ENCODE measurements around the gene REG4.

REG4 gene

DNA sequence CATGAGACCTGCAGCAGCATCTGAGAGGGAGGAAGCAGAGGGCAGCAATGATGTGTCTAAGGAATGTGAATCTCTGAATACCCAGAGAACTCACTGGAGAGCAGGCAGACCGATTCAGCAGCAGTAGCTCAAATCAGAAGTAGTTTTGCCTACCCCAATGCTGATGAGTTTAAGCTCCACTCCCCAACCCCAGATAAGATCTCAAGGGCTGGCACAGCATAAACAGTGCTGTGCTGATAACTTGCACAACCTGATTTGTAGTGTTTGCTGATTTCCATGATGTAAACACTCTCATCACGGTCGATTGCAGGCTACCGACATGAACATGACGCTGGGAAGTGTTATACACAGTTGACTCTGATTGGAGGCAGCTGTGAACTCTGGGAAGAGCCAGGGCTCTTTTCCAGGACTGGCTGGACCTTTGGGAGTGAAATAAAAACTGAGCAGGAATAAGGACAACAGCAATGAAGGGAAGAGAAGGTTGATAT, 31.3 kb downstream of the REG4 start:
- no peak for DNase-seq (ENCODE audit: low read depth)

DNA sequence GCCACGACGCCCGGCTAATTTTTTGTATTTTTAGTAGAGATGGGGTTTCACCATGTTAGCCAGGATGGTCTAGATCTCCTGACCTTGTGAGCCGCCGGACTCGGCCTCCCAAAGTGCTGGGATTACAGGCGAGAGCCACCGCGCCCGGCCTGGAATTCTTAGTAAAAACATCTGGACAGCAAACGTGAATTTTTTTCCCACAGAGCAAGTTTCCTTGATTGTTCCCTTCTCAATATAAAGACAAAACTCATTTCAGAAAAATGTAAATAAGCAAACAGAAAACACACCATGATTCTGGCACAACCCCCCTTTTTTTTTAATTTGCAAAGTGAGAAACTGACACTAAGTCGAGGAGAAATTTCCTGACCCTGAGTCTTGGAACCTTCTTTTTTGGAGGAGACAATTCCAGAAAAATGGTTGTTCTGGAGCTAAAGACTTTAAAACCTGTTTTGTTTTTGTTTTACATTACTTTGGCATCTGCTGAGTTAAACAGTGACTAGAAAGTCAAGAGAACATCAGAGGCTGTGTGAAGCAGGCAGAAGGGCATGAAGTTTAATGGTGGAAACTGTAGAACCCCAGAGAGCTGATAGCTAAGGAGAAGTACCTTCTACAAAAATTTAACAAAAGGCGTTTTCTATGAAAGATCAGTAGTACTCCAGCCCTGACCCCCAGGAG, 32.2 kb downstream of the REG4 start:
- no peak for DNase-seq (ENCODE audit: low read depth)

DNA sequence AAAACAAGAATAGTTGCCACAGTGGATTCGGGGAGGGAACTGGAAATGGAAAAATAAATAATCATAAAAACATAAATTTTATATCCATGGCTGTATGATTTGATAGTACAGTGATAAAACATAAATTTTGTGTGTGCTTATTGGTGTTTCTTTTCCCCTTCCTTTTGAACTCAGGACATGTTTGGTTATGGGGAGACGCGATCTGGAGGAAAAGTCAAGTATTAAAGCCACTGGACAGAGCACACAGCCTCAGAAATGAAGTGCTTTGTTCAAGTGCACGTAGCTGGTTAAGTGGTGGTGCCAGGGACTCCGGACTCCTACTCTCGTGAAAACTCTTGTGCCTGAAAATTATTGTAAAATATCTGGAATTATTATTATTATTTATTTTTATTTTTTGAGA, 32.9 kb downstream of the REG4 start:
- no peak for DNase-seq (ENCODE audit: low read depth)

DNA sequence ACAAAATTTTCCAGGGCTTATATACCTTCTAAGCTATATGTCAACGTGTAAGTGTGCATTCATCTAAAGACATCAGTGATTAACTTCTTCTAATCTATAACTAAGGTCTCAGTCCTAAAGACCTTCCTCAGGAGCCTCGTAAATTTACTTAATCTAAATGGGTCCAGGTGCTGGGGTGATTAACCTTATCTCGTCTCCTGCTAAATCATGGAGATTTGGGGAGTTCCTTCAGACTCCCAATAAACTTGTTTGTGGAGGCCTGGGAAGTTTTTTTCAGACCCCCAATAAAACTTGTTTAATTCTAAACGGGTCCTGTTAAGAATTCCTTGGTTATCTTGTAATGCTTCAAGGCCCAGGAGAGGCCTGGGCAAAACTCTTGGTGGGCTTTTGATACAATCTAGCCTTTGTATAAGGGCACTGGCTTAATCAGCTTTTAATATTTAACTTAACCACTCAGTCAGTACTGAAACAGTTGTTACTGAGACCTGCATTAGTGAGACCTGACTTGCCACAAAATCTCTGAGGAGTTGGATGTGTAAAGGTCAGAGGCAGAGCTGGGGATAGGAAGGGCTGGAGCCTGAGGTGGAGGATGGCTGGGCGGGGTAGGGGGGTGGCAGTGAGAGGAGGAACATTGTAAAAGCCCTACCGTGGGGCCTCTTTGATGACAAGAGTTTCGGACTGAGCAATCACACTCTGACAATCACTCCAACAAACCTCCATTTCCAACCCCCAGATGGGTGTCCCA, 36.3 kb downstream of the REG4 start:
- DNase-seq (ENCODE audit: low read depth): no peak

DNA sequence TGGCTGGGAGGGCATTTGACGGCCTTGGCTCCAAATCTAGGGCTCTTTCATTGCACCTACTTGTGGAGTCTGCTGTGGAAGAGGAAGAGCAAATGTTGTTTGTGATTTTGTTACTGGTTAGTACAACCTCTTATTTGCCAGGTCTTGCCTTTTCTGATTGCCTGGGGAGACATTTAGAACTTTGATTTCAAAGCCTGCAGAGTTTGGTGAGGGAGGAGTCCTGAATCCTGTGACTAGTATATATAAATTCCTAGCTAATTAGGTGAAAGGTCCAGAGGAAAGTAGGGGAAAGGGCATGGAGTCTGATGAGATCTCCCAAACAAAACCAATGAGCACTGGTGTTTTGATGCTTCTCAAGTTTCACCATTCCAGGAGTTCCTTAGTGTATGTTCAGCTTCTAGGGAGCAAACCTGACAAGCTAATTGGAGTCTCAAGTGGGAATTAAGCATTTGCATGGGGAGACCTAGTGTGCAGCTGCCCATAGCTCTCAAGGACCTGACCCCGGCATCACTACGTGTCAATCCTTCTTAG, 37.5 kb downstream of the REG4 start:
- DNase-seq (ENCODE audit: low read depth): no peak

DNA sequence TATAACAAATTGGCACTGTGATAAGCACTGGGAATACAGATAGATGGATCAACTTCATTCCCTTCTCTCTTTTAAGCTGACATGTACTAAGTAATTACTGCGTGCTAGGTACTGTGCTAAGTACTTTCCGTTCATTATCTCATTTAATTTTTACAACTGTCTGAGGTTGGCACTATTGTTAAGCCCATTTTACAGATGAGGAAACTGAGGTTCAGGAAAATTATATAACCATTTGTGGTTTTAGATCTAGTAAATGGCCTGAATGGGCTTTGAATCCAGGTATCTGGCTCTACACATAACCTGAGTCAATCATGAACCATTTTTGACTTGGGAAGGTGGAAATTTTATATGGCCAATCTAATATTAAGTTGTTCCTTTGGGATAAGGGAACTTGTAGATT, 39.0 kb downstream of the REG4 start:
- DNase-seq (ENCODE audit: low read depth): no peak

DNA sequence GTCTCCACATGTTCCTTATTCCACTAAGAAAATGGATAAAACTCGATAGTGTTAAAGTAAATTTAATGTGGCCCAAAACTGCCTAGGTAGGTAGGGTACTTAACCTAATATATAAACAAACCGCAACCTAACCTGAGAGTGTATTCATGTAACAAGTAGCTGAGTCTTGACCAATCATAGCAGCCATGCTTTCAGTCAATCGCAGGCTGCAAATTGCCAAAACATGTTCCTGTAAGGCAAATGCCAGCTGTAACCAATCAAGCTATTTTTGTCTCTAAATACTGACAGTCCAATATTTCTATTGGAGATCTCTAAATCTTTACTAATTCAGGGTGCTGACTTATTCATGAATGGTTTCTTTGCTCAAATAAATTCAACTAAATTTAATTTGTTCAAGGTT, 39.5 kb downstream of the REG4 start:
- DNase-seq (ENCODE audit: low read depth): no peak

DNA sequence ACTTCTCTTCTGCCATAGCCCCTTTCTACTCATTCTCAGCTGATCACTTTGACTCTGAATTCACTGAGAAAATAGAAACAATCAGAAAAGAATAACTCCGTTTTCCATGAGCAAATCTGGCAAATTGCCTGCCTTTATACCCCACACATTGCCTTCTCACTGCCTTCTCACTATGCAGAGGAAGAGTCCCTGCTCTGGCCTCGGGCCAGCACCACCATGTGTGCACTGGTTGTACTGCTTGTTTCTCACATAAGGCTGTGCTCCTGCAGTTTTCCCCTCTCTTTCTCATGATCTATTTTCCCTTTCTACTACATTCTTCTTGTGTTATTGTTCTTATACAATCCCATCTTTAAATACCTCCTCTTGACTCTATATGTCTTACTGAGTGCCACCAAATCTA, 40.2 kb downstream of the REG4 start:
- no peak for DNase-seq (ENCODE audit: low read depth)

DNA sequence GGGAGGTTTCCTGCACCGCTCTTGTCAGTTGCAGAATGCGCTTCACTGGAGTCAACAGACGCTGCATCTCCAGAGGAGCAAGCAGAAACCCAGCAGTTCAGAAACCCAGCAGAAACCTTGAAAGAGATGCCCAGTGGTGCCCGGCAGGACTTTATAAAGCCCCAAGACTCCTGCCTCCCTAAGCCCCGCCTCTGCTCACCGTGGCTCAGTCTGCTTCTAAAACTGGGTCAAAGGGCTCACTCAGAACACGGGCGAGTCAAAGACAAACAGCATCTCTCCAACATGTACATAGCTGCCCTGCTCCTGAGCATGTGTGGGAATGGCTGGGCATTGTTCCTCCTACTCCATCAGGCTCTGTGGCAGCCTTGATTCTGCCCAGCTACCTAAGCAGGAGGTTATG, 42.5 kb downstream of the REG4 start, which contains the start of gene HMGCS2:
Gene HMGCS2 (minus strand): TSS at position 128 of the 400 bp plus-strand sequence. CDS start 61 bp downstream, at position 67.
- DNase-seq (ENCODE audit: low read depth): no peak

DNA sequence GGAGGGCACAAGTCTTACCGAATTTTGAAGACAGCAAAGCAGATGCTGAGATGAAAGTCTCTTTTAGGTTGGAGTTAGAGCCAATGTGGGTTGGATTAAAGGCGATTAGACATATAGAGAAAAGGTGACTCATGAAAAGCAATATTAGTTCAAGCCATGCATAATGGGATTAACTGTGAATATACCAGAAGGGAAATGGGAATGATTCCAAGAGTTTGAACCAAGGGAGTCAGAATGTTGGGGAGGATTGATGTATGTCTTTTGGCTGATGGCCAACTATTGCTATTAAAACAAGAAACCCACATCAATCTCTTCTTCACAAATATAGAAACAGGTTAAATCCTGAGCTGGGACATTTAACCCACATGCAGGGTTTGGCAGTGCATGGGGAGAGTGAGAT, 43.8 kb downstream of the REG4 start:
- DNase-seq (ENCODE audit: low read depth): no peak

DNA sequence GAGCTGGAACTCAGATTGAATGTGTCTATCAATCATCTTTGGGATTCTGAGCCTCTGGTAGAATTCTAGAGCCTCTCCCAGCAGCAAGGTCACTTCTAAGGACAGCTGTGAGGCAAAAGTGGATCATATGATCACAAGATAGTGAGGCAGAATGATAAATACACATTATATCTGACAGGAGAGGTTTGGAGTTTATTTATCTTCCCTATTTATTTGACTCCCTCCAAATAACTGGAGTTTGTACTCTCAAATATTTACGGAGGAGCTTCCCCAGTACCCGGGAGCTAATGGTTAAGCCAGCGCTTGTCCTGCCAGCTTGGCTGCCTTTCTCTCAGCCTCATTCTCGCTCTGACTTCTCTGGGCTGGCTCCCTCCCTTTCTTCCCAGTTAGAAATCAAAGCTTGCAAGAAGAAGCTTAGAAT, 44.9 kb downstream of the REG4 start:
- no peak for DNase-seq (ENCODE audit: low read depth)

DNA sequence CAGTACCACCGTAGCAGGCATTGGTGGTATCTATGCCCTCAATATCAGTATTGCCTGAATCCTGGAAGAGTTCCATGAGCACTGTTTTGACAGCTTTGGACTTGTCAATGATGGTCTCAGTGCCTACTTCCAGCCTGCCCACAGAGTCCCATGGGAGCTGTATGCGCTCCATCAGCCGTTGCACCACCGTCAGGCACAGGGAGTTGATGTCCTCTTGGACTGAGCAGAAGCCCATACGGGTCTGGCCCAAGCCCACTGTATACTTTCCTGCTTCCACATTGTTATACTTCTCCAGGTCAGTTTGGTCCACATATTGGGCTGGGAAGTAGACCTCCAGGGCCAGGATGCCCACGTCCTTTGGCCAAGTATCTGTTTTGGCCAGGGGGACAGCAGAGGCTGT, 47.0 kb downstream of the REG4 start:
- DNase-seq (ENCODE audit: low read depth): no peak

DNA sequence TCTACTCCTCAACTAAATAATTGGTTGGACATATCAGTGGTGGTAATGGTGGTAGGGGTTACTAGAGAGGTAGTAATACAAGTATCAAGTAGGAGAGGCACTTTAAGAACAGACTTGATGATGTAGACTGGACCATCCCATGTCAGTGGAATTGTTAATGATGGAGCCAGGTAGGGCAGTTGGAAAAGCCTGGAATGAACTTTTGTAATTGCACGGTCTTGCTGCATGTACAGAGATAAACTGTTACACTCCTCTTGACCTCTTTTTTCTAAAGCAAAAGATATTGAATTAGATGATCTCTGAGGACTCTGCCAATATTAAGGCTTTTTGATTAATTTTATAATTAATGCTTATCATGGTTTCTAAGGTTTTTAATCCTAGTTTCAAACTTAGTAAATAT, 48.3 kb downstream of the REG4 start:
- DNase-seq (ENCODE audit: low read depth): no peak

DNA sequence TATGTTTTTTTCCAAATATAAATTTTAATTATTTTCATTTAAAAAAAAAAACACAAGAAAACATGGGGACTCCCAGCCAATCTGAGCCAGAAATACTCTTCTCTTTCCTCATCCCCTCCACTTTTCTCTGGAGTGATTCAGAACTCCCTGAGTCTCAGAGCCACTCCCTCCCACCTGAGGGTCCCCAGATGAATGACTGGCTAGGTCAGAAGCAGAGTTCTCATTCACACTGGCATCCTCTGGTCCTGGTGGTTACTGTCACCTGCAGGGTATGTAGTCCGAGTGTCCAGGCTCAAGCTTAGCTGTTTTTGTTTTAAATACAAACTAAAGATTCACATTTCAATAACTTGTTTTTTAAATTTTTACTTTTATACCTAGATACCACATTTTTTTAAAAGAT, 48.9 kb downstream of the REG4 start:
- no peak for DNase-seq (ENCODE audit: low read depth)

DNA sequence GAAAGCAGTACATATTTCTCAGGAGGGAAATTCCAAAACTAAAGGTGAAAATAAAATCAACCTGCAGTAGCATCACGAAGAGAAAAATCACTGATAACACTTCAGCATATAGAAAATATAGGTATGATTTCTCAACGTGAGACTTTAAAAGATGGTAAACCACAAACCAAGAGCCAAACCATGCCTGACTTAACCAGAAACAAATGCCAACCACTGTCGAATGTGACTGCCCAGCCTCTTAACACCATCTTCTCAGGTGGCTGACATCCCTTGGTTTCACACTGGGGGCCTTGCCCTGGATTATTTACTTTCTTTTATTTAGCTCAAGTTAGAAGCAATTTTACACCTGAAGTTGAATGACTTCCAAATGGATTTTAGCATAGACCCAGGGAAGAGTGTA, 52.7 kb downstream of the REG4 start:
- DNase-seq (ENCODE audit: low read depth): no peak

DNA sequence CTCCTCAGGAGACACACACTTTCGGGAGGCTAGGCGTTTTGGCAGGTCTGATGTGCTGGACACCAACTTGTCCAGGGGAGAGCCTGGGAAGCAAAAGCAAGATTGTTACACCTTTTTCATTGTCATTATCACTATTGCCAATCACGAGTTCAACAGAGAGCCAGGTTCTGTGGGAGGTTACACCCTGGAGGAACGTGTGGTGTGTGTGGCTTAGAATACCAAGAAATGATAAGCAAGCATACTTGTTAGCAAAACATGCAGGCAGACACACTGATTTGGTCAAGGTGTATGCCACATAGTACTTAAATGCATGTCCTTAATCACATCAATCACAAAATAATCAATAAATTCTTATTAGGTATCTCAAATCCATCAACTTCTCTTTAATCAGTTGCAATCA, 58.7 kb downstream of the REG4 start:
- DNase-seq (ENCODE audit: low read depth): no peak

DNA sequence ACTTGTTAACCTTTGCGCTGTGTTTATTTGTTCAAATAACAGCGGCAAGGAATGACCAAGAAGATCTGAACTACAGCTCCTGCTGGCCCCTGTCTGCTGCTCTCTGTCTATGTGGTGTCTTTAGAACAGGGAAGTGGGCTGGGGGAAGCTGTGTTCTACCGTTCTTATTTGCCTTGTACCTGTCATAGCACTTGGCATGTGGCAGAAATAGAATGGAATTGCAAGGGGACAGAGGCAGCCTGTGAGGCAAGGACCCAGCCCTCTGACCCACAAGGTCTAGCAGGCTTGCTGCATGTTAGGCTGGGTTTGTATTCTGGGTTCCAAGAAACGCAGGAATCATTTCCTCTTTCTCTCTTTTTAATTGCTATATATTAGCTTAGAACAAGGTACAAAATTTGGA, 63.2 kb downstream of the REG4 start:
- DNase-seq (ENCODE audit: low read depth): no peak

DNA sequence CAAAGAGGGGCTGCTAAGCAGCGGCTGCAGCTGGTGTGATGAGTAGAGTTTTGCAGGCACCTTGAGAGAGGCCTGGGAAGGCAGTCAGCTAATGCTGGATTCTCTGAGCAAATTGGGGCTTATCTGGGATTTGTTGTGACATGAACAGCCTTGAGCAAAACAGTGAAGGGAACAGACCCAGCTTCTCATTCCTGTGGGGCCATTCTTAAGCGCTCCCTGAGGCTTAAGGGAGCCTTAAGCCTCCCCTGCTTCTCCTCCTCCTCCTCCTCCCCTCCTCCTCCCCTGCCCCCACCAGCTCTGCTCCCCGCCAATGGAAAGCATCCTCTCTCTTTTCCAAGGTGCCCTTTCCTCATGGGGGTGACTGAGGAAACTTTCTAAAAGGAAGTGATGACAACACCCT, 63.8 kb downstream of the REG4 start:
- DNase-seq (ENCODE audit: low read depth): no peak

DNA sequence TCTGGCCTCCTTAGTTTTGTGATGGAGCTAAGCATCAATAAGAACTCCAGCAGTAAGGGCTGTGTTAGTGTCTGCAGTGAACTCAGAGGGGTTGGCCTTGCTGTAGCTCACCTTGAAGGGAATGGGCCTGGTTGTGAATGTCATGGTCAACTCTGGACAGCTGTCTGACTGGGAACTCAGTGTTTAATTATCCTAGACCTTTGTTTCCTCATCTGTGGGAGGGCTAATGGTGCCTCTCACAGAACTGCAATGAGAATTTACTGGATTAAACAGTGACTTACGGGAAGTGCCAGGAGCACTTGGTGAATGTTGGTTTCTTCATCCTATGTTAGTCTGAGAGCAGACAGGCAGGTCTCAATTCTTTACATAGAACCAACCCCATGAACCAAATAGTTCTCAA, 66.2 kb downstream of the REG4 start:
- DNase-seq (ENCODE audit: low read depth): no peak

DNA sequence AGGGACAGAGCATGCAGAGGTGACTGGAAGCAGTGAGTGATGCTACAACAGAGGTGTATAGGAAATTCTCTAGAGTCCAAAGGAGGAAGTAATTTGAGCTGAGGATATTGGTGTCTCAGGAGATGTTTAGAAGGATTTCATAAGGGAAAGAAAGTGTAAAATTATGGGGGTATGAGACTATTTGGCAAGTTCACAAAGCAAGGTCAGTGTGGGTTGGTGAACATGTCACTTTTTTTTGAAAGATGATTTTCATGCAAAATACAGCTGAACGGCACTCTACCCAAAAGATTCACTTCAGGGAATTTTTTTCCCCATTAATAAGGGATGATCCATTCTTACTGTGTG, 66.7 kb downstream of the REG4 start:
- DNase-seq (ENCODE audit: low read depth): no peak

Data from stromal cell of bone marrow (primary cell).